HUES48 (cell line): ENCODE measurements around the gene MRPL10.
A peak's percentile ranks its signal among the peaks of the same experiment; 100 is the strongest.

Experiments
- H3K27ac ChIP-seq: one replicate; pipeline ENCODE4 v1.7.0; 2013; ENCODE audit warnings: low read depth, low read length, inconsistent platforms
- H3K27me3 ChIP-seq: 2 replicates; pipeline ENCODE4 v1.6.1; 2013; ENCODE audit warnings: mild to moderate bottlenecking, low read length; ENCODE audit not compliant: control insufficient read depth, insufficient read depth
- H3K36me3 ChIP-seq: 2 replicates; pipeline ENCODE4 v1.6.1; 2013; ENCODE audit warnings: low read length; ENCODE audit not compliant: control insufficient read depth, insufficient read depth
- H3K4me1 ChIP-seq: 2 replicates; pipeline ENCODE4 v1.6.1; 2013; ENCODE audit warnings: mild to moderate bottlenecking, low read length; ENCODE audit not compliant: control insufficient read depth, insufficient read depth
- H3K4me3 ChIP-seq: 2 replicates; pipeline ENCODE4 v1.5.1; 2013; ENCODE audit warnings: mild to moderate bottlenecking, low read depth, low read length
- H3K9ac ChIP-seq: 2 replicates; pipeline ENCODE4 v1.6.1; 2013; ENCODE audit warnings: mild to moderate bottlenecking, low read depth, low read length, moderate library complexity
- H3K9me3 ChIP-seq: 2 replicates; pipeline ENCODE4 v1.6.1; 2013; ENCODE audit warnings: low read length; ENCODE audit not compliant: control insufficient read depth, insufficient read depth

MRPL10 gene

DNA sequence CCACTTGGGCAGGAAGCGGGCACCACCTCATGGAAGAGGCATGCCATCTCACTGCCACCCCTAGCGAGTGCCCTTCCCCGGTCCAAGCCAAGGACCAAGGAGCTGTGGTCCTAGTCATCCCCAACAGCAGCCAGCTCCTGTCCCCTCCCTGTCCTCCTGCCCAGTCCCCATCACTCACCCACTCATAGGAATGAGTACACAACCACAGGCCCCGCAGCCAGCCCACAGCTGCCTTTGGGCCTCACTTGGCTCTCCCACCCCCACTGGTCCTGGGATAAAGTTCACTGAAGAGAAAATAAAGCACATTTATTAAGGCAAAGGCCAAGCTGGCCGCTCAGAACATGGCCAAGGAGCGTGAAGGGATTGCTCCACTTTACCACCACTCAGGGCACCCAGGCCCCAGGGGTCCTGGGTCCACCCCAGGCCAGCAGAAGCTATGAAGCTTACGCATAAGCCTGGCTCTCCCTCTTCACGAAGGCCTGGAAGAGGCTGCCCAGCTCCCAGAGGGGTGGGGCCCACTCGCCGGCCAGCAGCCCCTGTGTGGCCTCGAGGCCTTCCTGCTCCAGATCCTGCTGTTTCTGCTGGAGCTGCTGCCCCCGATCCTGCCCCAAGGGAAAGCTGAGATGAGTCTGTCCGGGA, 6.2 kb upstream of the MRPL10 start:
- Histone ChIP-seq H3K9ac (no peak overlapping the region), H3K9me3 (no peaks in the 10 kb centered on the region), H3K27me3 (no peaks in the 10 kb centered on the region), H3K36me3 (peaks cover 21% of the 10 kb centered on the region; the same call in 1 of the 2 replicates), H3K4me3 (no peak overlapping the region), H3K4me1 (peaks cover 10% of the 10 kb centered on the region; the same call in 1 of the 2 replicates), H3K27ac (no peak overlapping the region)

DNA sequence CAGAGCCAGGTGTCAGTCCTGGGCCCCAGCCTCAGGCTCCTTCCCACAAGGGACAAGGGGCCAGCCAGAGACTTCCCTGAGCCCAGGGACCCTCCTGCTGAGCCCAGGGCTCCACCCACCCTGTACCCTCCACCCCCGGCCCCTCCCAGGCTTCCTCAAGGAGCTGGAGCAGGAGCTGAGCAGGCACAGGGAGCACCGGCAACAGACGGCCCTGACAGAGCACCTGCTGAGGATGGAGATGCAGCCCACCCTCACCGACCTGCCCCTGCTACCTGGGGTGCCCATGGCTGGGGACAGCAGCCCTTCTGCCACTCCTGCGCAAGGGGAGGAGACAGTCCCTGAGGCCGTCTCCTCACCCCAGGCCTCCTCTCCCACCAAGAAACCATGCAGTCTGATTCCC, 5.3 kb upstream of the MRPL10 start:
- Histone ChIP-seq H3K4me3 (no peak overlapping the region), H3K27ac (no peak overlapping the region), H3K4me1 (peaks cover 14% of the 10 kb centered on the region; the same call in 1 of the 2 replicates)

DNA sequence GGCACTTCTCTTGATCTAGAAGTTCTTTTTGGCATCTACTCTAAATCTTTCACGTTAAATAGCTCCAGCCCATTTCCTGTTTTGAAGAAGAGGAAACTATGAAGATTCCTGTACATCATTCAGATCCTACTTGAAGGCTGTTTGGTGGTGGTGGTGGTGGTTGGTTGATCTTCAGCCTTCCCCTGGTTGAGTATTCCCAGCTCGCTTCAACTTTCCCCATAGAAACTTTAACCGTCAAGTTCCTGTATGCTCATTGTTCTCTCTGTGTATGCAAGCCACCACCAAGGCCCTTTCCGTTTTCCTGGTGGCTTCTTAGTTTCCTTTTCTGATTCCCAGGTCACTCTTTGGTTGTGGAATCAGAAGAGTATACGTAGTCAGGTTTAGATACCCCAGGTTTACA, 3.4 kb upstream of the MRPL10 start:
- H3K4me3 ChIP-seq = no peak overlapping the region
- H3K36me3 ChIP-seq = peaks cover 21% of the 10 kb centered on the region; the same call in 1 of the 2 replicates
- H3K9me3 ChIP-seq = no peaks in the 10 kb centered on the region
- H3K27ac ChIP-seq = no peak overlapping the region
- 0 out of 2 replicates have a peak, but pooled peaks cover 5% of the 10 kb centered on the region for H3K4me1 ChIP-seq
- H3K9ac ChIP-seq = no peak overlapping the region
- H3K27me3 ChIP-seq = no peaks in the 10 kb centered on the region

More for the DNA sequence above, 5.3 kb upstream of the MRPL10 start:
- no peak overlapping the region for H3K9ac ChIP-seq
- H3K36me3 ChIP-seq = peaks cover 21% of the 10 kb centered on the region; the same call in 1 of the 2 replicates
- H3K27me3 ChIP-seq = no peaks in the 10 kb centered on the region
- no peaks in the 10 kb centered on the region for H3K9me3 ChIP-seq

DNA sequence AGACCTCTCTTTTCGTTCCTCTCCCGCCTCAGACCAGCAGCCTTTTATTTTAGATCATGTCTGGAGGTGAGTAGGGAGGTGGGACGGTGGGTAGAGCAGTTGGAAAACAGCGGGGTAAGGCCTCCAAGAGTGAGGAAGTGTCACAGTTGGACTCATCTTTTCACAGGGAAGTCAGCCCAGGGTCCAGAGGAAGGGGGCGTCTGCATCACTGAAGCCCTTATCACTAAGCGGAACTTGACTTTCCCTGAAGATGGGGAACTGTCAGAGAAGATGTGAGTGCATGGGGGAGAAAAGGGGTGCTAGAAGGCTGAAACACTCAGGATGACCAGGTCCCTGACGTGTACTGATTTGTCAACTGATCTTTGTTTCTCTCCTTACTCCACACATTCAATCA, 590 bp upstream of the MRPL10 start:
- no peak overlapping the region for H3K9ac ChIP-seq
- no peaks in the 10 kb centered on the region for H3K27me3 ChIP-seq
- no peak overlapping the region for H3K27ac ChIP-seq
- no peaks in the 10 kb centered on the region for H3K9me3 ChIP-seq
- peaks cover 22% of the 10 kb centered on the region for H3K36me3 ChIP-seq
- peak overlapping the region; percentile 96 for H3K4me3 ChIP-seq
- 0 out of 2 replicates have a peak, but pooled peaks cover 5% of the 10 kb centered on the region for H3K4me1 ChIP-seq

DNA sequence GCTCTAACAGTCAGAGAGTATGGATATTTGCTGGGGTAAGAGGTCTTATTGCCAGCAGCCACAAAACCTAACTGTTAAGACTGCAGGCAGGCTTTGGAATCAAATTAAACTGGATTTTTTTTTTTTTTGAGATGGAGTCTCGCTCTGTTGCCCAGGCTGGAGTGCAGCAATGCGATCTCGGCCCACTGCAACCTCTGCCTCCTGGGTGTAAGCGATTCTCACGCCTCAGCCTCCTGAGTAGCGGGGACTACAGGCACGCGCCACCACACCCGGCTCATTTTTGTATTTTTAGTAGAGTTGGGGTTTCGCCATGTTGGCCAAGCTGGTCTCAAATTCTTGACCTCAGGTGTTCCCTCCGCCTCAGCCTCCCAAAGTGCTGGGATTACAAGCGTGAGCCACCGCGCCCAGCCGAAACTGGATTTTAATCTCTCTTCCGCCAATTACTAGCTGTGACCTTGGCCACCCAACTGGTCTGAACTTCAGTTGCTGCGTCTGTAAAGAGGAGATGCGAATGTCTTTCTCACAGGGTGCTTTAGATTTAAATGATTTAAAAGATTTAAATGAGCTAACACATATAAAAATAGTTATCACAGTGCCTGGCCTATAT, 842 bp downstream of the MRPL10 start:
- Histone ChIP-seq H3K9me3 (no peaks in the 10 kb centered on the region), H3K27me3 (no peaks in the 10 kb centered on the region), H3K4me1 (0 out of 2 replicates have a peak, but pooled peaks cover 5% of the 10 kb centered on the region), H3K4me3 (peak overlapping the region; percentile 96), H3K9ac (peak overlapping the region; percentile 67; the same call in 1 of the 2 replicates), H3K27ac (peak overlapping the region; percentile 84), H3K36me3 (peaks cover 28% of the 10 kb centered on the region)

DNA sequence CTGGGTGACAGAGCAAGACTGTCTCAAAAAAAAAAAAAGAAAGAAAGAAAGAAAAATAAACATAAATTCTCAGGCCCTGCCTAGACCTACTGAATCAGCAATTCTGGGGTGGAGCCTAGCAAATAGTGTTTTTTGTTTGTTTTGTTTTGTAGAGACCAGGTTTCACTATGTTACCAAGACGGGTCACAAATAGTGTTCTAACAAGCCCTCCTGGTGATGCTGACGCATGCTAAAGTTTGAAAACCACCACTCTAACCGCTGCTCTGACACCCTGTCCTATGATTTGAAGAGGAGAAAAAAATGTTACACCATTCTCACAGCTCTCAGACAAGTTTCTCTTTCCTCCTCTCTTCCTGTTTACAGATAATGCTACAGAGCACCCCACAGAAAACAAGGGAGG, 1.5 kb downstream of the MRPL10 start:
- no peaks in the 10 kb centered on the region for H3K9me3 ChIP-seq
- H3K27me3 ChIP-seq = no peaks in the 10 kb centered on the region
- no peak overlapping the region for H3K9ac ChIP-seq
- no peak overlapping the region for H3K27ac ChIP-seq
- H3K4me3 ChIP-seq = no peak overlapping the region
- peaks cover 31% of the 10 kb centered on the region for H3K36me3 ChIP-seq
- 0 out of 2 replicates have a peak, but pooled peaks cover 5% of the 10 kb centered on the region for H3K4me1 ChIP-seq

DNA sequence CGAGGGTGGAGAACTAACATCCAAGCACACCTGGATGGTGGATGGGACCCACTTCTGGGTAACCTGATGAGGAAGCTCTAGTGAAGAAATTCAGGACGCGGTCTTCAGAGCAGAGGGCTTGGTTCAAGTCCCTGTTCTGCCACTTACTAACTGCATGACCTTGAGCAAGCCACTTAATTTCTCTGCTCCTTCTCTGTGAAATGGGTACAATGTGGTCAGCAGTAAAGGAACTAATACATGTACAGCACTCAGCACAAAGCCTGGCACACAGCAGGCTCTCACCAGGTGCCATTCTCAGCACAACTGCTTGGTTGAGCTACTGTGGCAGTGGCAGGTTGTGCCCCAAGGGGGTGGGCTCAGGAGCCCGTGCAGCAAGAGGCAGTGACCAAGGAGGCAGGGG, 7.8 kb downstream of the MRPL10 start:
- H3K4me1 ChIP-seq = peaks cover 7% of the 10 kb centered on the region
- no peak overlapping the region for H3K4me3 ChIP-seq
- no peaks in the 10 kb centered on the region for H3K27me3 ChIP-seq
- H3K9ac ChIP-seq = no peak overlapping the region
- no peak overlapping the region for H3K27ac ChIP-seq
- H3K9me3 ChIP-seq = no peaks in the 10 kb centered on the region
- peaks cover 39% of the 10 kb centered on the region for H3K36me3 ChIP-seq

DNA sequence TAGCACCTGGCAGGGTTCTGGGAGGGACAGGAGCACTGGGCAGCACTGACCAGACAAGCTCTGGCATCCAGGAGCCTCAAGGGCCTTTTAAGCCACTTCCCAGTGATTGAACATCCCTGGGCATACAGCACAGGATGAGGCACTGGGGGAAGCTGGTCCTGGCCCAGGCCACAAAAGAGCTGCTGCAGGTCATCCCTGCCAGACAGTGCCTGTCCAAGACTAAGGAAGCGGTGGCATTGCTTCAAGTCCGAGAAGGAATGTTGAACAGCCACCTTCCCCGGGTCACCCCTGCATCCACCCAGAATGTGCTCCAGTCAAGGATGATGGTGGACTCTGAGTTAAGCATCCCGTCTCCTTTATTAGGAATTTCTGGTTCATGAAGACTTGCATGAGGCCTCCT, 8.6 kb downstream of the MRPL10 start:
- Histone ChIP-seq H3K4me1 (peaks cover 7% of the 10 kb centered on the region), H3K27ac (peak overlapping the region; percentile 7), H3K27me3 (no peaks in the 10 kb centered on the region), H3K9me3 (no peaks in the 10 kb centered on the region), H3K4me3 (no peak overlapping the region), H3K36me3 (peaks cover 33% of the 10 kb centered on the region), H3K9ac (no peak overlapping the region)

DNA sequence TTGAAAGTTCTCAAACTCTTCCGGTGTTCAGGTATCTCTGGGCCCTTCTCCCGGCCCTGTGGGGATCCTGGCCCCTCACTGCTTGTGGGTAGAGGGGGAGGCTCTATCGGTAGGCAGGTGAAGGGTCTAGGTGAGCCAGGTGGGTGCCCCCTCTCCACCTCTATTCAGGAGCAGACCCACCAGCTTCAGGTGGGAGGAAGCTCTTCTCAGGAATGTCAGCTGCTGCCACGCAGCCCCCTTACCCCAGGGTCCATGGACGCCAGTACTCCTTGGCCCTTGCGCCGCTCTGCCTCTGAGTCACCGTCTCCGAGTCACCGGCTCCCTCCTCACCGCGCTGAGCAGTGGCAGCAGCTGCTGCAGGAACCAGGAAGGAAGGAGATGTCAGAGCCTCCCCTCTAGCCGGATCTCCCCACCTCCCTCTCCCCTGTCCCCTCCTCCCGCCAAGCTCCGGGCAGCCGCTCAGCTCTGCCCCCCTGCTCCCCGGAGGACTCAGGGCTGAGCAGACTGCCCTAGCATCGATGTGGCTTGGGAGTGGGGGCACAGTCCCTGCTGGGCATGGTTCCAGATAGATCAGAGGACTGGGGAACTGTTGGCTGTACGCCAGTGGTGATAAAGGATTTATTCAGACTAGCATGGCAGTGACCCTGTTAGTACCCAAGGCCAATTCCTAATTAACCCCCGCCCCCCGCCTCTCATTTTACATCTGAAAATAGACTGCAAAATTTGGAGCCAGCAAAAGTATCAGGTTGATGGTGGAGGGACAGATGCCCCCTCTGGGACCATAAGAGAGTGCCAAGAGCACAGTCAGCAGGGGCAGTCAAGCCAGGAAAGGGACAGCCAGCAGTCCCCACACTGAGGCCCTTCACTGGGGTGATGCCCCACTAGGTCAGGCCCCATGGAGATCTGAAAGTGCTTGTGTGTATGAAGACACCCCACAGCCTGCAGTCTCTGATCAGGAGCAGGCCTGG, 9.6 kb downstream of the MRPL10 start, which contains the start of gene OSBPL7:
TSS of gene OSBPL7 (minus strand) at position 371 of the 968 bp plus-strand sequence. CDS start 1,516 bp downstream, outside the sequence.
- Histone ChIP-seq H3K9ac (peak within 1 kb of the TSS; percentile 36; the same call in 1 of the 2 replicates), H3K9me3 (no peaks in the 10 kb centered on the region), H3K27ac (peak within 1 kb of the TSS; percentile 59), H3K36me3 (peaks cover 27% of the 10 kb centered on the region), H3K27me3 (no peaks in the 10 kb centered on the region), H3K4me1 (peaks cover 7% of the 10 kb centered on the region), H3K4me3 (peak within 1 kb of the TSS; percentile 93)

DNA sequence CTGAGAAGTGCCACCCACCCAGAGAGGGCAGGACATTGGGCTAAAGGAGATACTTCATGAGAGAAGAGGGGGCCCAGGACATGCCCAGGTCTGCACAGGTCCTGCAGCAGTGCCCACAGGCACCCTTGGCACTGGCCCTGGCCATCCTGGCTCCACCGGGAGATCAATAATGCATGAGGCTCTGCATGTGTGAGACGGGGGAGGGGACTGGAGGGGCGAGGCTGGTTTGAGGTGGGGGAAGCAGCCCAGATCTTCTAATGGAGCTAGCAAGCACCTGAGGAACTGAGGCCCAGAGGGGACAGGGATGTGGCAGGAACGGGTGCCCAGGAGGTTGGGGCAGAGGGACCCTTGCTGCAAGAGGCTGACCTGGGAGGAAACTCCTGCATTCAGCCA, 10.3 kb downstream of the MRPL10 start:
- peak overlapping the region; percentile 93 for H3K4me3 ChIP-seq
- H3K4me1 ChIP-seq = peaks cover 7% of the 10 kb centered on the region
- no peaks in the 10 kb centered on the region for H3K9me3 ChIP-seq
- no peaks in the 10 kb centered on the region for H3K27me3 ChIP-seq
- H3K9ac ChIP-seq = peak overlapping the region; percentile 36; the same call in 1 of the 2 replicates
- H3K27ac ChIP-seq = peak overlapping the region; percentile 59
- peaks cover 24% of the 10 kb centered on the region for H3K36me3 ChIP-seq
